Endothelial cell of umbilical vein (primary cell): ENCODE data around the gene MTCH1. TPM values are rescaled to one million over a fixed set of nuclear protein-coding genes. Genes with fewer than 3 reads are reported as not detected.
A peak's percentile ranks its signal among the peaks of the same experiment; 100 is the strongest.

ENCODE experiments used
- BruUV-seq: library from RNA; stranded (reverse); fragments of 400-500 nt; replicated peaks from 2 replicates; lab custom pipeline; 2021; lab: Mats Ljungman, UMichigan
- CTCF ChIA-PET: fragments of 300-600, 350-600 bp; sonication (Branson Sonifier 250); formaldehyde crosslinking; loops from one replicate; lab custom pipeline; 2021; ENCODE audit warnings: antibody characterized with exemption, inconsistent platforms; lab: Charles Lee
- POLR2A ChIA-PET: fragments of 300-600, 350-600 bp; sonication (Branson Sonifier 250); formaldehyde crosslinking; loops from one replicate; lab custom pipeline; 2021; ENCODE audit warnings: antibody characterized with exemption, inconsistent platforms; lab: Charles Lee
- DNase-seq: peaks from one replicate; pipeline ENCODE4 v3.0.0-alpha.2; 2011; ENCODE audit warnings: low read depth, low spot score
- FAIRE-seq: peaks from 2 replicates; lab custom pipeline; 2011; peaks lifted over from hg19 to GRCh38; lab: Jason Lieb, UNC
- H2AFZ ChIP-seq: 2 replicates; pipeline ENCODE4 v1.6.0; 2012; ENCODE audit warnings: low read depth, low read length, control low read depth, inconsistent platforms
- H3K27ac ChIP-seq: 2 replicates; pipeline ENCODE4 v1.5.1; 2011; ENCODE audit warnings: low read depth, mild to moderate bottlenecking, control low read depth, low read length, moderate library complexity; ENCODE audit not compliant: insufficient read depth
- H3K27me3 ChIP-seq, 2 experiments: 2 replicates each; pipeline versions ENCODE4 v1.6.0 to v1.6.1; 2011; ENCODE audit warnings: low read length in 2 of 2, mixed read lengths in 1 of 2; ENCODE audit not compliant: control insufficient read depth in 2 of 2, insufficient read depth in 2 of 2
- H3K36me3 ChIP-seq, 2 experiments: 2 replicates in 1 of 2; 3 replicates in 1 of 2; pipeline ENCODE4 v1.5.1; 2011; ENCODE audit warnings: low read length in 2 of 2, mild to moderate bottlenecking in 1 of 2, moderate library complexity in 1 of 2; ENCODE audit not compliant: control insufficient read depth in 2 of 2, insufficient read depth in 2 of 2; ENCODE audit errors: extremely low read depth in 1 of 2
- H3K4me1 ChIP-seq: 3 replicates; pipeline ENCODE4 v1.5.1; 2011; ENCODE audit warnings: mild to moderate bottlenecking, low read length; ENCODE audit not compliant: control insufficient read depth, insufficient read depth; ENCODE audit errors: extremely low read depth
- H3K4me2 ChIP-seq: 2 replicates; pipeline ENCODE4 v1.6.1; 2011; ENCODE audit warnings: low read length, control low read depth, mixed read lengths; ENCODE audit not compliant: insufficient read depth
- H3K4me3 ChIP-seq, 3 experiments: fragments of 200-600 bp in 1 of 3; sonication (generic), shearing (Covaris generic) in 1 of 3; replicated peaks in 1 of 3; 2 replicates each; pipeline ENCODE4 v1.5.1; 2011 to 2016; ENCODE audit warnings: control low read depth in 3 of 3, low read length in 3 of 3, mild to moderate bottlenecking in 2 of 3, inconsistent platforms in 1 of 3, low read depth in 1 of 3, moderate library complexity in 1 of 3; ENCODE audit not compliant: insufficient read depth in 1 of 3
- H3K79me2 ChIP-seq: 2 replicates; pipeline ENCODE4 v1.6.0; 2012; ENCODE audit warnings: low read length, inconsistent platforms; ENCODE audit not compliant: control insufficient read depth, insufficient read depth
- H3K9ac ChIP-seq: replicated peaks from 2 replicates; pipeline ENCODE3; 2011; ENCODE audit warnings: low read length, control low read depth; ENCODE audit not compliant: insufficient read depth; ENCODE audit errors: extremely low read depth
- H3K9me1 ChIP-seq: replicated peaks from 3 replicates; pipeline ENCODE4 v1.6.0; 2011; ENCODE audit warnings: mild to moderate bottlenecking, low read length; ENCODE audit not compliant: control insufficient read depth, insufficient read depth; ENCODE audit errors: extremely low read depth
- H3K9me3 ChIP-seq: replicated peaks from 2 replicates; pipeline ENCODE4 v1.5.1; 2012; ENCODE audit warnings: low read length, inconsistent platforms; ENCODE audit not compliant: control insufficient read depth, insufficient read depth
- H4K20me1 ChIP-seq: replicated peaks from 2 replicates; pipeline ENCODE3; 2011; ENCODE audit warnings: mild to moderate bottlenecking, low read length; ENCODE audit not compliant: control insufficient read depth, insufficient read depth; ENCODE audit errors: extremely low read depth
- CTCF ChIP-seq, 2 donors: IDR thresholded peaks; 1 replicate in 1 of 2; 2 replicates in 1 of 2; pipeline ENCODE4 v1.5.1; 2011; ENCODE audit warnings: low read length in 2 of 2, mild to moderate bottlenecking in 2 of 2, moderate library complexity in 2 of 2, control low read depth in 1 of 2, inconsistent platforms in 1 of 2, low read depth in 1 of 2; ENCODE audit not compliant: insufficient read depth in 1 of 2; ENCODE audit errors: extremely low read depth in 1 of 2
- EZH2 ChIP-seq: IDR thresholded peaks from 2 replicates; pipeline ENCODE4 v1.6.1; 2012; ENCODE audit warnings: borderline replicate concordance, low read depth, mild to moderate bottlenecking, moderate library complexity, low read length, inconsistent platforms; ENCODE audit not compliant: severe bottlenecking
- FOS ChIP-seq: IDR thresholded peaks from 2 replicates; pipeline ENCODE4 v1.6.1; 2011; ENCODE audit warnings: mild to moderate bottlenecking, low read length, moderate library complexity, borderline replicate concordance; ENCODE audit not compliant: insufficient read depth
- GATA2 ChIP-seq: IDR thresholded peaks from 2 replicates; pipeline ENCODE4 v1.7.0; 2011; ENCODE audit warnings: low read depth, mild to moderate bottlenecking, moderate library complexity, mixed read lengths, low read length; ENCODE audit not compliant: insufficient read length, insufficient read depth
- JUN ChIP-seq: IDR thresholded peaks from 2 replicates; pipeline ENCODE4 v1.6.1; 2011; ENCODE audit warnings: borderline replicate concordance, low read depth; ENCODE audit not compliant: insufficient read length, insufficient read depth
- MAX ChIP-seq: IDR thresholded peaks from 2 replicates; pipeline ENCODE4 v1.6.1; 2011; ENCODE audit not compliant: insufficient read depth, insufficient read length
- MYC ChIP-seq: IDR thresholded peaks from one replicate; pipeline ENCODE4 v1.6.1; 2011; ENCODE audit warnings: mild to moderate bottlenecking, low read depth, low read length
- POLR2A ChIP-seq: IDR thresholded peaks from 2 replicates; pipeline ENCODE4 v1.6.1; 2012; ENCODE audit warnings: low read depth, mild to moderate bottlenecking, control low read depth, low read length
- POLR2AphosphoS5 ChIP-seq: IDR thresholded peaks from 2 replicates; pipeline ENCODE4 v1.6.1; 2012; ENCODE audit warnings: low read depth, mild to moderate bottlenecking, control low read depth, low read length, moderate library complexity; ENCODE audit not compliant: insufficient read depth
- dilution Hi-C: fragments of 300-500 bp; cut with MboI; formaldehyde crosslinking; loops from one replicate; pipeline ENCODE4 v1.15.0; 2019; ENCODE audit warnings: low sequenced_read_pairs; ENCODE audit not compliant: extremely low pct_ligation_motif_present
- intact Hi-C: fragments of 100-400 bp; cut with micrococcal nuclease; formaldehyde crosslinking; loops from one replicate; pipeline ENCODE4 v1.10.0; 2022
- polyA plus RNA-seq, 4 experiments: library from polyadenylated mRNA; depleted of rRNA in 3 of 4; stranded (reverse) in 3 of 4; unstranded in 1 of 4; fragments of >200 nt; gene quantifications; 2 replicates each; pipeline versions ENCODE4 v1.2.1 to v1.2.3, GENCODE V29; 2011 to 2012; ENCODE audit warnings: missing spikeins in 1 of 4
- total RNA-seq: library from RNA; stranded (reverse); gene quantifications from 2 replicates; pipeline ENCODE4 v1.2.3, GENCODE V29; 2021

Gene MTCH1
- total and polyA plus RNA-seq, 2 donors (not counting 3 experiments of a cell fraction or from before 2014, with no cell fraction given) = 218 to 228 TPM

GRCh38 chr6:36955671-36956445 is 30.1 kb downstream of the MTCH1 start:
- Histone ChIP-seq H3K79me2 (no peaks in the 10 kb centered on the region), H3K36me3 (no peaks in the 10 kb centered on the region), H4K20me1 (no peaks in the 10 kb centered on the region), H3K27ac (no peak overlapping the region), H3K9me3 (no peaks in the 10 kb centered on the region), H3K9ac (no peak overlapping the region), H2AFZ (peak overlapping the region; percentile 9), H3K4me1 (peaks cover 3% of the 10 kb centered on the region), H3K4me3 (no peak overlapping the region), H3K27me3 (no peaks in the 10 kb centered on the region), H3K9me1 (no peaks in the 10 kb centered on the region), H3K4me2 (no peak overlapping the region)
- BruUV-seq = no TSS peak
- no peak for TF ChIP-seq MAX
- no peak for TF ChIP-seq EZH2
- TF ChIP-seq POLR2AphosphoS5 = no peak
- TF ChIP-seq MYC = no peak
- TF ChIP-seq JUN = no peak
- TF ChIP-seq GATA2 = no peak
- dilution Hi-C loops (no loop called here), intact Hi-C loops (no loop called here)
- POLR2A ChIA-PET = no interaction called here
- CTCF ChIA-PET = interaction anchor here (1.0 to 3.2 kb wide), 5 partner anchors 11 to 62 kb away, joined by 3 to 15 read pairs (median 5); no protein-coding TSS in a partner anchor
- peak; percentile 59 for FAIRE-seq
- peak; percentile 29 for DNase-seq

GRCh38 chr6:36955136-36955535 is 30.9 kb downstream of the MTCH1 start:
- H3K4me1 ChIP-seq = peaks cover 3% of the 10 kb centered on the region
- intact Hi-C loops = no loop called here
- CTCF ChIA-PET = interaction anchor here (1.0 to 3.2 kb wide), 3 partner anchors 12 to 63 kb away, joined by 5 to 15 read pairs (median 12); no protein-coding TSS in a partner anchor

More at GRCh38 chr6:36955136-36955535, 30.9 kb downstream of the MTCH1 start:
- no peak overlapping the region for H3K9ac ChIP-seq
- H4K20me1 ChIP-seq = no peaks in the 10 kb centered on the region
- no peak overlapping the region for H2AFZ ChIP-seq
- no TSS peak for BruUV-seq
- H3K79me2 ChIP-seq = no peaks in the 10 kb centered on the region
- no peaks in the 10 kb centered on the region for H3K36me3 ChIP-seq
- TF ChIP-seq FOS (no peak), MAX (no peak), EZH2 (no peak), POLR2A (no peak), MYC (no peak), JUN (no peak), GATA2 (no peak), CTCF (IDR thresholded peaks at IDR 0.05; ENCODE audit: extremely low read depth in 1 of 2, insufficient read depth in 1 of 2, low read depth in 1 of 2, low read length in 2 of 2) (no peak), POLR2AphosphoS5 (no peak)
- no peak overlapping the region for H3K27ac ChIP-seq
- DNase-seq (no peak), FAIRE-seq (no peak)
- no peaks in the 10 kb centered on the region for H3K9me1 ChIP-seq
- dilution Hi-C loops = no loop called here
- POLR2A ChIA-PET = no interaction called here
- no peak overlapping the region for H3K4me2 ChIP-seq
- no peaks in the 10 kb centered on the region for H3K9me3 ChIP-seq
- no peak overlapping the region for H3K4me3 ChIP-seq
- no peaks in the 10 kb centered on the region for H3K27me3 ChIP-seq
